Stimulated activated CD8-positive, alpha-beta memory T cell treated with anti-CD3 and anti-CD28 coated beads, Interleukin-15, amount 100 ng/mL, for 1 hour (primary cell): ENCODE measurements around the gene UBE2QL1.
"Not testable (repeated sequence)": the region's sequence is repeated elsewhere in the genome, so short reads cannot be mapped to it uniquely, and the experiment has no call there.

Experiments used
- DNase-seq: peaks from one replicate; pipeline ENCODE4 v3.0.0-alpha.2; 2020; ENCODE audit warnings: low read depth

Gene UBE2QL1

DNA sequence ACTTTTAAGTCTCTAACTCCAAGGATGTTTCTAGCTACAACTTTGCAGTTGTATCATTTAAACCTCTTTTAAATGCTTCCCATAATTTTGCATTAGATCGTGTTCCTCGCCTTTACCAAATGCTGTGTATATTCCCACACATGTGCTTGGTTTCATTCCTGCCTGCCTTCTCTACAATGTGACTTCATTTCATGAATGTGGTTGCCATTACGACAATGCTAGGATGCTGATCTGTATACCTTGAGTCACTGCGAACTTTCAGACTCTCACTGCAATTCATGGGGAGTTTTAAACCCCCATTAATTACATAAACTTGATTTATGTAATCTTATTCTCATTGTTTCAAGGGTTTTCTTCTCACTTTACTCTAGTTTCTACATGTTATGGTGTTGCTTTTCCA is 50.3 kb downstream of the UBE2QL1 start:
- DNase-seq, result no peak

DNA sequence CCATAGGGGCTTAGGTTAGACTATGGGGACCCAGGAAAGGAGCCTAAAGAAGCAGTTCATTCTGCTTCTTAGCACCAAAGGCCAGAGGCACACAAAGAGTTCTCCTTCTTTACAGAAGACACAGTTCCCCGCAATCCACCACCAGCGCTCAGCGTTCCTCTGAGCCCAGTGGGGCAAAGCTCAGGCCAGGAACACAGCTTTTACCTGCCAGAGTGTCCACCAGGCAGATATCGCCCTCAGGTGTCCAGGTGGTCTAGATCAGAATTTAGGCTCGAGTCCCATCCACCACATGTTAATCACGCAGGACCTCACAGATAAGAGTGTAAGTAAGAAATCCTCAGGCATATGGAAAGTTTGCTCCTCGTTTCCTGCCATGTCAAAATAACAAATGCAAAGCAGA is 53.0 kb downstream of the UBE2QL1 start:
- no peak for DNase-seq

DNA sequence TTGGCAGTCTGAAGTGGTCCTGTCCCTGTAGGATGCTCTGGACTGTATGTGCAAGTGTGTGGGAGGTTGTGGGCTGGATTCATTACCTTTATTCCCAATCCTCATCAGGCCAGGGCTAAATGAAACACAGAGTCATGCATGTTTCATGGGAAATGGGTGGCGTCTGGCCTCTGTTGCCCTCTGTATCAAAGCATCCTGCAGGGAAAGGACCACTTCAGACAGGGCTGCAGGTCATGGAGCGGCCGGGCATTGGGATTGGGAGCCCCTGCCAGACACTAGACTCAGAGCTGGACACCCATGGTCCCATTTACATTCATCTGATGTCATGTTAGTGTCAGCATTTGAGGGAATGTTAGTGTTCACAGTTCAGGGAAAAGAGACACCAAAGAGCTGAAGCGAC is 53.8 kb downstream of the UBE2QL1 start:
- no peak for DNase-seq

DNA sequence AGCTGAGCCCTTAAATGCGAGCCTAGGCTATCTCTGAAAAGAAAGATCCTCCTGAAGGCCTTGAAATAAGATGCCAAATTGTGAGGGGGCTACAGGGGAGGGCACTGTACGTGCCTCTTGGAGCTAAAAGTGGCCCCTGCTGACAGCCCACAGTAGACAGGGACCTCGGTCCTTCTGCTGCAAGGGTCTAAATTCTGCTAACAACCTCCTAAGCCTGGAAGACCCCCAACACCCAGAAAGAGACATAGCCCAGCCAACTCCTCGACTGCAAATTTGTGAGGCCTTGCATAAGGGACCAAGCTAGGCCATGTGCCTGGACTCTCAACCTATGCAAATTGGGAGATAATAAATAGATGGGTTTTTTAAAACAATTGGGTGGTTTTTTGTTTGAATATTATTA is 54.7 kb downstream of the UBE2QL1 start:
- no peak for DNase-seq

DNA sequence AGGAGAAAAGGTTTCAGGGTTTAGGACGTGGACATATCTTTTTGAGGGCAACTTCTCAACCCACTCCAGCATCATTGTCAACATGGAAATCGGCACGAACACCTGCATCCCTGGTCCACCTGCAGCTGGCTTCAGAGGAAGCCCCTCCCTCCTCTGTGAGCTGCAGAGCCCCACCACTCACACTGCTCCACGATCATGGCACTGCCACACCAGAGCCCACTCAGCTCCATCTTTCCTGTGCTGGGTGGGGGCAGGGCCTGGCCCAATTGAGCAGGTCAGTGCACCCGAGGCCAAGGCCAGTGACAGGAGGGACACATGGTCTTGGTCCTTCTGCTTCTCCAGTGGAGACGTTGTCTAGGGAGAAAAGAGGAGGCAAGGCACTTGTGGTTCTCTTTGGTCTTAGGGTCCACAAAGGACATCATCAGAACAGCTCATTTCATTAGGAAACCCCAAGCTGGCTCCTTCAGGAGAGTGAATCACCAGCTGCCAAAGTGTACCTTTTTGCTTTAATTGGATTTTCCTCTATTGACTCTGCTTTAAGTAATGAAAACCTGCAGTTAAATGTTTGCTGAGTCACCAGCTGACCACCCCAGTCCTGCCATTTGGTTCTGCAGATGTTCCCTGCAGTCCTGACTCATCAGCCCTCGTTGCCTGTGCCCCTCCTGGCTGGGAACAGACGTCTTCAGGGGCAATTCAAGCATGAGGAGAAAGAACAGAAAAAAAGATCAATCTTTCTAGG is 56.2 kb downstream of the UBE2QL1 start:
- DNase-seq, result no peak

DNA sequence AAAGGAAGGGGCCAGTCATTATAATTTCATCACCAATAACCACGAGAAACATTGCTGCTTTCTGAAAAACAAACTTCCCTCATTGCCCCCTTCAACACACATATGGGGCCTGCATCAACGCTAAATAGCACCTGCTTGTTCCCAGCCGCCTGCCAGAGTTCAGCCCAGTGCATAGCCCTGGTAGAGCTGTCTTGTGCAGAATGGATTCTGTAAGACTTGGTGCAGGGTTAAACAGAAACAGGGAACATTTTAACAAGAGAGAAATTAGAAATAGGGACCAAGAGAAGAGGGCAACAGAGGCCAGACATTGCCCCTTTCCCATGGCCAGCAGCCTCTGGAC is 56.7 kb downstream of the UBE2QL1 start:
- no peak for DNase-seq

DNA sequence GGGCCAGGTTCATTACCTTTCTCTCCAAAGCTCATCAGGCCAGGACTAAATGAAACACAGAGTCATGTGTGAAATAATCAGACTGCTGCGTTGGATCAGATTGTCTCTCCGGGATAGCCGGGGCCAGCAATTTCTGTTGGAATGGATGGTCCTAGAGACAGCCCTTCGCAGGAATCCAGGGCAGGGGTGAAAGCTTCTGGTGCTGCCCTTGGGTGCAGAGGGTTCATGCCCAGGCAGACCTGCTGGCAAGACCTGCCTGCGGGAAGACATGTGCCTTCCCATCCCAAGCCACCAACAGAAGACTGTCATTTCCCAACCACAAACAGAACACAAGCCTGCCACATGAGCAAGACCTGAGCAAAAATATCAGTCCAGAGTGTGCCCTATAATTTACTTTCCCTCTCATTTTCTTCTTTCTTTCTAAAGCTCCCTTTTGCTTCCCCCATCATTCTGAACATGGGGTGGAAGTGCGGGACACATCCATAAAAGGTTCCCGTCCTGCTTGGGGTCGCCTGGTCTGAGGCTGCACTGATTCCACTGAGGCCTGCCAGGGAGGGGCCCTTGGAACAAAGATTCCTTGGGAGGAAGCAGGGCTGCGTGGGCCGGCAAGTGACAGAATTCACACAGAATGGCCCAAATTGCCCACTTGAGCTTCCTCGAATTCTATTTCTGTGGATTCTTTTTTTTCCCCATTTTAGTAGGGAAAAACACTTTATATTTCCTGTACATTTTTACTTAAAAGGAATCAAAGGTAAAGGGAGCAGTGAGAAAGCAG is 57.3 kb downstream of the UBE2QL1 start:
- no peak for DNase-seq

DNA sequence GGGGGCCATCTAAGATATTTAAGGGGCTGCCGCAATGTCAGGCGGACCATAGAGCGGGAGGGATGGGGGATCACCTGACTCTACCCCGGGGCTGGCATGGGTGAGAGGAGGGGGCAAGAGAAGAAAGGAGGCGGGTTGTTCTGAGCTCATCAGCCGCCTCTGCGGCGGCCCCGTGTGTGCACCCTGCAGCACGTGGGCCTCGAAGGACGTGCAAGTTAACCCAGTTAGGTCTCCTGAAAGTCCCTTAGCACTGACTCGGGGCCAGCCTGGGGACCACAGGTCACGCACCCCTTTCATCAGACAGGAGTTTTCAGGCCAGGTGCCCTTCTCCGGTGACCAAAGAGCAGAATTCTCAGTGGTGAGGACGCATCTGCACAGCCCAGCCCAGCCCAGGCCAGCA is 58.0 kb downstream of the UBE2QL1 start:
- no peak for DNase-seq

DNA sequence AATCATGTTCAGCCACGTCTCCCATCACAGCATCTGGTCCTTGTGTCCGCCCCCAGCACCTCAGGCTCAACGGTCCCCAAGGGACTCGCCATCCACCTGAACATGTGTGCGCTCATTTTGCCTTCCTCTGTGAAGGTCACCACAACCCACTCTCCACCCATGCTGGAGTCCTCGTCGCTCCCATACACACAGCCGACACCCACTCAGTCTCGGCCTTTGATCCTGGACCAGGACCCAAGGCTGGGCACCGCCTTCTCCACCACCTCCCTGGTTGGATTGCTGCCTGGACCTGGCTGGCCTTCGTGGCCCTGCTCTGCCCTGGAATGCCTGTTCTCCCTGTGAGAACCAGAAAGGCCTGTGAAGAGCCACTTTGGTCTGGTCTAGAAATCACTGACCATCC is 60.3 kb downstream of the UBE2QL1 start:
- no peak for DNase-seq

DNA sequence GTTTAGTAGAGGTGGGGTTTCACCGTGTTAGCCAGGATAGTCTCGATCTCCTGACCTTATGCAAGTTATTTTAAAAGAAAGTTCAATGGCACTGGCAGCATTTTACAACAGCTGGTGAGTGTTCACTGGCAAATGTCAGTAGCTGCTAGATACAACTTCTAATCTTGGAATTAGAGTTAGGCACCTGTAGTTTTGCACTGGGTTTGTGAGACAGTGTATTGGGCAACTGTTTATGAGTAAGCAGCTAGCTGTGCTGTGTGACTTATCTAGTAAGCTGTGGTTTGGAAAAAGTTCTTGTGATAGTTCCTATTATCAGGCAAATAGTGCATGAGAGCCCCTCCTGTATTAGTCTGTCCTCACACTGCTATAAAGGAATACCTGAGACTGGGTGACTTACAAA is 61.5 kb downstream of the UBE2QL1 start:
- no peak for DNase-seq

DNA sequence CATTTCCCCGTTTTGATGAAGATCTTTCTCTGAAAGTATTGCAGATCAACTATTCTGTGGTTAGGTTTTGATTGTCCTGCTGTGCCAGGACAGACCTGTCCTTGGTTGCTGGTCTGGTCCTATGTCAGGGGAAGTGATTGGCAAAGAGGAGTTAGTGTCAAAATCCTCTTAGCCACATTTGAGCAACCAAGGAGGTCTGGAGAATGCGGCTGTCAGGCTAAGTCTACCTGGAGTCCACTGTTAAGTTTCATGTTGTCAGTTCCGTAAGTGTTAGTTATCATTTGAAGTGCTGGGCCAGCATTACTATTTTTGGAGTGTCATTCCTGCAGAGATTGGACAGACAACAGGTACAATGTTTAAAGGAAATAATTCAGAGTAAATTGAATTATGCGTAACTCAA is 62.3 kb downstream of the UBE2QL1 start:
- no peak for DNase-seq

DNA sequence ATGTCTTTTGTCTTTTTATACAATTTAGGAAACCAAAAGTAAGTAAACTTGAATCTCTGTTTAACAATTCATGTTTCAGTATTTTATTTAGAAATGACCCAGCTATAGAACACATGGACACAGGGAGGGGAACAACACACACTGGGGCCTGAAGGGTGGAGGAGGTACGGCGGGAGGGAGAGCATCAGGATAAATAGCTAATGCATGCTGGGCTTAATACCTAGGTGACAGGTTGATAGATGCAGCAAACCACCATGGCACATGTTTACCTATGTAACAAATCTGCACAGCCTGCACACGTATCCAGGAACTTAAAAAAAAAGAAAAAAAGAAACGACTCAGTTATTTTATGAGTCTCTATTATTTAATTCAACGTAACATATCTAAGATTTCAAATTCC is 67.2 kb downstream of the UBE2QL1 start:
- DNase-seq, result not testable (repeated sequence)

DNA sequence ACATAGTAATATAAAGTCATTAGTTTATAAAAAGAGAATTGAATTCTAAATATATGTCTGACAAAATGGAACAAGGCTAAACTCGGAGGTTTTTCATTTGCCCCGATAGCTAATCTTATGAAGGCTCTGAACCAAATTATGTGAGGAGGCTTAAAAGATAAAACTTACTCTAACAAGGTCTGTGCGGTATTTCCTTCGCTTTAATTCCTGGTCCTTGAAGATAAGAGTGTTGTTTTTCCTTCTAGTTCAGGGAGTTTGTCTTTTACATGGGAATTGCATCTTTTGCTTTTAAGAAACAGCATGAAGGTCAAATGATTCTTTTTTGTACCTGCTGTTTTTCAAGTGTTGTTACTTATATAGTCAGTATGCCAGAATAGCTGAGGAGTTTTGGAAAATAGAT is 68.2 kb downstream of the UBE2QL1 start:
- DNase-seq, result no peak

DNA sequence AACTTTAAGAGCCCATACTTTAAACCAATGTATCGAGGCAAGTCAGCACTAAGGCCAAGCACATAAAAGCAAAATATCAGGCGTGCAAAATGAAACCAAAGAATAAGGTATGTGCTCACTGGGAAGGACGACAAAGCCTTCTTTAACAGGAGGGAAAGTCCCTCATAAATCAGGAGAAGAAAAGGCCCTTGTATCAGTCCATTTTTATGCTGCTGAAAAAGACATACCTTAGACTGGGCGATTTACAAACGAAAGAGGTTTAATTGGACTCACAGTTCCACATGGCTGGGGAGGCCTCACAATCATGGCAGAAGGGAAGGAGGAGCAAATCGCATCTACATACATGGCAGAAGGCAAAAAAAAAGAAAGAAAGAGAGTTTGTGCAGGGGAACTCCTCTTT is 68.9 kb downstream of the UBE2QL1 start:
- no peak for DNase-seq

DNA sequence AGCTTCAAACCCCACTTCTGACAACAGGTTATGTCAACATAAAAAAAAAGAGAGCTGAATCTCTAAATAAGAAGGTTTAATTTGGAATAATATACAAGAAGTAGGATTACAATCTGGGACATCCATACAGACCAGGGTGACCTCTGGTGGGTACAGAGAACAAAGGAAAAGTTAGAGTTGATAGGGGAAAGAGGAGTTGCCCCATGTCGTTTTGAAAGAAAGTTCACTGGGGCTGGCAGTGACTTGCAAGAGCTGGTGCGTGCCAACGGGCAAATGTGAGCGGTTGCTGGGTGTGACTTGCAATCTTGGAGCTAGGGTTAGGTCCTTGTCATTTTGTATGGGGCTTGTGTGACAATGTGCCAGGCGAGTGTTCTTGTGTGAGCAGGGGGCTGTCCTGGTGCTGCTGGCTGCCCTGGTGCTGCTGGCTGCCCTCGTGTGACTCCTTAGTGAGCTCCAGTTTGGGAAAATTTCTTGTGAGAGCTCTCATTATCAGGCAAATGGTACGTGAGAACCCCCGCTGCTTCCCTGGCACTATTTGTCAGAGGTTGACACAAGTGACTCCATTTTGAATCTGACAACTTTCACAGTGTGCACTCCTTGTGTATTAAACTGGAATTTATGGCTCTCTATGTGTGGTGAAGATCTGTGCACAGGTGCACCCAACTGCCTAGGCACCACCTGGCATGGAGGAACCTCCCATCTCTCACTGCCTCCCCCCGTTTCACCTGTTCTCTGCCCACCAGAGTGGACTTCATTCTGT is 69.8 kb downstream of the UBE2QL1 start:
- DNase-seq, result no peak

DNA sequence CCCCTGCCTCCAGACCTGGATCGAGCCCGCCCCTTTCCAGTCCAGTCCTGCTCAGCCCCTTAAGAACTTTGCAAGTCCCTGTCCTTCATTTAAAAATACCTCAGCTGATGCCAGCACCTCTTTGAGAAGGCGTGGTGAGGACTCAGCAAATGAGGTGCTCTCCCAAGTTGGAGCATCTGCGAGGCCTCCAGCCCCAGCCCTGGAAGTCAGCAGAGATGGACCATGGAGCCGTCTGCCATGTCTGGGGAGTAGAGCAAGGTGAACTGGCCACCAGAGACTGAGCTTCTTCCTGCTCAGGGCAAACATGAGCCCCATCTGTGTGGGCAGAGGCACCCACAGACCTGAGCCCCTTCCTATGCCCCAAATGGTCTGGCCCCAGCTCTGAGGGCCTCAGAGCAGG is 71.5 kb downstream of the UBE2QL1 start:
- no peak for DNase-seq

DNA sequence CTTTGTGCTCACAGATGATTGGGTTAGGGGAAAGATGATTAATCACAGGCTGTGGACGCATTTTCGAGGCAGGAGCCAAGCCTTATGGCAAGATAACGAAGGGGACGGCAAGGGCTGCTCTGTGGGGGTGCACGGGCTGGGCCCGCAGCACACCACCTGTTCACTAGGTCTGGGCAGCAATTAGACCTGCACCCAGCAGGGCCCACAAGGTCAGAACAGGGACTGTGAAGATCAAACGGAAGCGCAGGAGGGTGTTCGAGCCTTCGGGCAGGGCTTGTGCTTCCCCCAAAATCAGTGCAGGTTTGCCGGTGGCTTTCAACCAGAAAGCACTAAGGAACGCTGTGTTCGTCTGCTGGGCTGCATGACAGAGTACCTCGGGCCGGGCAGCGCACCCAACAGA is 73.7 kb downstream of the UBE2QL1 start:
- no peak for DNase-seq

DNA sequence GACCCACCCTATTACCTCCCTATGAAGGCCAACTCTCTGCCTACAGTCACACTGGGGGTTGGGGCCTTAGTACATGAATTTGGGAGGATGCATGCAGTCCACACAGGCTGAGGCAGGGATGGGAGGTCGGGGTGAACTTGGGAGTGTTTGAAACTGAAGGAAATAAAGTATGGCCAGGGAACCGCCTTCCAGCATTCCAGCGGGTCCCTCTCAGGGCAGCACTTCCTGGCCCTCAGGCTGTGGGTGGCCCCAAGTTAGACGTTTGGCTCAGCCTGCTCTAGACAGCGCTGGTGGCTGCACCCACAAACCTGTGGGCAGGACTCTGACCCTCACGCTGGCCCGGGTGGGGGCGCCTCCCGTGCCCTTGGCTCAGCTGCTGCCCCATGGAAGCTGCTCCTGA is 74.3 kb downstream of the UBE2QL1 start:
- DNase-seq, result no peak

DNA sequence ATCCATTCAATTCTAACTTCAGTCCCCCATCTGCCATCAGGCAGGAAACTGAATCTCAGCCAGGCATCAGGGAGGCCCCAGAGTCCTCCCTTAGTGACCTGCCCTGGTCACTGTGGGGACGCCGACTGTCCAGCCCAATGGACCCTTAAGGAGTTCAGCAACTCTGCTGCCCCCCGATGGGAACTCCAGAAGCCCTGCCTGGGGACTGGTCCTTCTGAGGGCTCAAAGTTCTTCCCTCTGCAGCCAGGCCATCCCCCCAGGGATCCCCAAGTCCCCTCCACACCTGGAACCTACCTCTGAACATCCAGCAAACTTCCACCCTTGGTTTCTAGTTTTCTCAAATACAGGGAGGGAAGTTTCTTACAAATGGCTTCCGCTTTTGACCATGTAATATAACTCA is 76.8 kb downstream of the UBE2QL1 start:
- DNase-seq, result no peak

DNA sequence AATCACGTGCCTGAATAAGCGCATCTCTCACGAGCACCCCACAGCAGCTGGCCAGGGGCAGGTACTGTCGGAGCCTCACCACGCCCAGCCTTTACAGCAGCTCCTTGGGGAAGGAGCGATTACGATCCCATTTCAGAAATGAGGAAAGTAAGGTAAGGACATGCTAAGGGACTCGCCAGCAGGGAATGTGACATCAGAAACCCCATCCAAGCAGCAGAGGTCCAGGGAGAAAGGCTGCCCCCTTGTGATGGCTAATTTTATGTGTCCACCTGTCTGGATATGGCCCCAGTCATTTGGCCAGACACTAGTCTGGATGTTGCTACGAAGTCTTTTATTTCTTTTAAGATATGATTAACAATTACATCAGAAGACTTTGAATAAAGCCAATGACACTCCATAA is 77.3 kb downstream of the UBE2QL1 start:
- DNase-seq, result no peak

DNA sequence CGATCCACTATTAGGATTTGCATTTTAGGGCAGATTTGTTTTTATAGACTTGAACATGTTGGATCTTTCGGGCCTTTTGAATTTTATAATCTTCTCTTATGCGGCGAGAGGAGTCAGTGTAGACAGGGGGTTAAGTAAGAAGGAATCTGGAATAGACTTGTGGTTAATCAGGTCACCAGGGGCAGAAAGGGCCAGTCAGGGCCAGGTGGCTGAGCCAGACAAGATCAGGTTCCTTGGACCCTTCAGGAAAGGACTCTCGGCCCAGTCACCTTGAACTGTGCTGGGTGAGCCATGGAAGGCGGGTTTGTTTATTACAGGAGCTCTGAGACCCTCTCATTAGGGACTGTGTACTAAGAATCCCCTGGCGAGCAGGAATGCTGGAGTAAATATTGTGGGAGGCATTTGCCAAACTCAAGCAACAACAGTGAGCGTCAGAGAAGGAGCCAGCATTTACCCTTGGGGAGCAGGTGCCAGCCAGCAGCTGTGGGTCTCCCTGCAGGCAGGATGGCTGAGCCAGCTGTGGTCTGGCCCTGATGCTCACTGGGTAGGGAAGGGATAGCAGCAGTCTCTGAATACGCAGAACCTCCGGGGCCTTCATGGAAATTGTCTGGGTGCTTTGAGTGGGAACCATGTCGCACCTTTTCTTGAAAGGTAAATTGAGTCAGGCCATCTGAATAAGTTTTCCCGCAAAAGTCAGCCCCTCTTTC is 79.2 kb downstream of the UBE2QL1 start:
- DNase-seq, result no peak

DNA sequence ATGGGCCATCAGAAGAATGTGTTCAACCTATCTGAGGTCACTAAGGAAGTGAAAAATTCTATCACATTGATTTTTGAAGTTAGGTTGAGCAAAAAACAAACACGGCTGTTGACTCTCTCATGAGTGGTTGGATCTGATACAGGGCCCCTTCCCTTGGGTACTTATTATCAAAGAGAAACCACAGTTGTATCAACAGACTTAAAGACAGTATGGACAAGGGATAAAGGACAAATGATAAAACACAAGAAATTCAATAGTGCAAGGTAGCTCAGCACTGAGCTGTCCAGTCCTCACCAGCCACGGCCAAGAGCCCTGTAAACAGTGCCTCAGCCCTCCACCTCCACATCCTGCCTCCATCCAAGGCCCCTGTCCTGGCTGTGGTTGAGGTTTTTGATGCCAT is 86.9 kb downstream of the UBE2QL1 start:
- no peak for DNase-seq

DNA sequence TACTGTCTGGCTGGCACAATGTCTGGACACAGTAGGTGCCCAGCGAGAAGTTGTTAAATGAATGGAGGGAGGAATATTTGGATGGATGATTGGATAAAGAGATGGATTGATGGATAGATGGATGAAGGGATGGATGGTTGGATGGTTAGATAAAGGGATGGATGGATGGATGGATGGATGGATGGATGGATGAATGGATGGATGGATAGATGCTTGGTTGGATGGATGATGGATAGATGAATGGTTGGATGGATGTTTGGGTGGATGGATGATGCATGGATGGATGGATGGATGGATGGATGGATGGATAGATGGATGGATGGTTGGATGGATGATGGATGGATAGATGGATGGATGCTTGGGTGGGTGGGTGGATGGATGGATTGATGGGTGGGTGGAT is 90.4 kb downstream of the UBE2QL1 start:
- no peak for DNase-seq
